ENCODE measurements around the gene CRYGD. TPM values are rescaled to one million over a fixed set of nuclear protein-coding genes. Genes with fewer than 3 reads are reported as not detected.

The CRYGD gene
- polyA plus RNA-seq, 3 donors = not detected

DNA sequence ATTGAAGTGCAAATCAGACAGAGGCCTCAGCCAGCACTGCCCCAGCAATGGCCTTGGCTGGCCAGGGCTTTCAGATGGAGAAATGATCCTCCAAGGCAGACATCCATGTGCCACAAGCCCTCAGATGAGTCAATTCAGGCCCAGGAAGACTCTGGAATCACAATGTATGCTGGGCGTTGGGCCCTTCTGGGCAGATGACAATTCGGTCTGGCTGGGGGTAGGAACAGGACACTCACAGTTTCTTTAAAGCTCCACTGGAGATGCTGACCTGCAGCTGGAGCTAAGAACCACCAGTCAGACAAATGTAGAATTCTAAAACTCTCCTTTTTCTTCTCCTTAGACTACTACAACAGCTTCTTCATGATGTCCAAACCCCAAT, 12.4 kb upstream of the CRYGD start:
- H3K4me1 Mint-ChIP-seq = peaks cover 7% of the 10 kb centered on the region
- Histone ChIP-seq H3K79me2 (ENCODE audit: insufficient read depth, low read length) (no peaks in the 10 kb centered on the region), H3K4me1 (ENCODE audit: control insufficient read depth in 1 of 2, insufficient read depth in 2 of 2, low read length in 2 of 2) (peaks cover 5 to 6% of the 10 kb centered on the region in 2 donors), H3K27ac (ENCODE audit: low read depth in 1 of 2, low read length in 2 of 2) (no peak overlapping the region), H2AFZ (ENCODE audit: insufficient read depth, low read depth, low read length, poor library complexity, severe bottlenecking) (no peak overlapping the region), H3K9ac (ENCODE audit: insufficient read depth, low read length, poor library complexity, severe bottlenecking) (no peak overlapping the region), H4K20me1 (ENCODE audit: insufficient read depth, low read length) (no peaks in the 10 kb centered on the region), H3K4me3 (replicated peaks in 1 of 3; ENCODE audit: low read depth in 2 of 3, low read length in 3 of 3) (no peak overlapping the region), H3K27me3 (ENCODE audit: control insufficient read depth in 2 of 2, insufficient read depth in 2 of 2, low read length in 2 of 2) (no peaks in the 10 kb centered on the region), H3K9me3 (replicated peaks in 1 of 2; ENCODE audit: control insufficient read depth in 1 of 2, insufficient read depth in 1 of 2, low read length in 2 of 2) (peaks cover 0 to 21% of the 10 kb centered on the region in 2 donors), H3K36me3 (replicated peaks in 1 of 2; ENCODE audit: control insufficient read depth in 1 of 2, insufficient read depth in 2 of 2, low read length in 2 of 2) (no peaks in the 10 kb centered on the region), H3K4me2 (replicated peaks; ENCODE audit: extremely low read depth, low read length, poor library complexity, severe bottlenecking) (no peak overlapping the region)
- WGBS (ENCODE audit: insufficient coverage) = 93% methylated on average over 2 of the region's 2 CpGs
- no peak overlapping the region for H3K4me3 Mint-ChIP-seq
- peaks cover 4 to 32% (median 19%) of the 10 kb centered on the region in 7 donors for H3K9me3 Mint-ChIP-seq
- no peak overlapping the region for H3K27ac Mint-ChIP-seq
- no peaks in the 10 kb centered on the region for H3K36me3 Mint-ChIP-seq
- TF ChIP-seq, protein P1, sequence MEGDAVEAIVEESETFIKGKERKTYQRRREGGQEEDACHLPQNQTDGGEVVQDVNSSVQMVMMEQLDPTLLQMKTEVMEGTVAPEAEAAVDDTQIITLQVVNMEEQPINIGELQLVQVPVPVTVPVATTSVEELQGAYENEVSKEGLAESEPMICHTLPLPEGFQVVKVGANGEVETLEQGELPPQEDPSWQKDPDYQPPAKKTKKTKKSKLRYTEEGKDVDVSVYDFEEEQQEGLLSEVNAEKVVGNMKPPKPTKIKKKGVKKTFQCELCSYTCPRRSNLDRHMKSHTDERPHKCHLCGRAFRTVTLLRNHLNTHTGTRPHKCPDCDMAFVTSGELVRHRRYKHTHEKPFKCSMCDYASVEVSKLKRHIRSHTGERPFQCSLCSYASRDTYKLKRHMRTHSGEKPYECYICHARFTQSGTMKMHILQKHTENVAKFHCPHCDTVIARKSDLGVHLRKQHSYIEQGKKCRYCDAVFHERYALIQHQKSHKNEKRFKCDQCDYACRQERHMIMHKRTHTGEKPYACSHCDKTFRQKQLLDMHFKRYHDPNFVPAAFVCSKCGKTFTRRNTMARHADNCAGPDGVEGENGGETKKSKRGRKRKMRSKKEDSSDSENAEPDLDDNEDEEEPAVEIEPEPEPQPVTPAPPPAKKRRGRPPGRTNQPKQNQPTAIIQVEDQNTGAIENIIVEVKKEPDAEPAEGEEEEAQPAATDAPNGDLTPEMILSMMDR (IDR thresholded peaks at IDR 0.05) = no peak
- intact Hi-C loops (cut with micrococcal nuclease) = no loop called here
- DNase-seq = no peak
- peaks cover 0 to 3% (median 0%) of the 10 kb centered on the region in 3 donors for H3K27me3 Mint-ChIP-seq (ENCODE audit: low read depth in 3 of 3)

DNA sequence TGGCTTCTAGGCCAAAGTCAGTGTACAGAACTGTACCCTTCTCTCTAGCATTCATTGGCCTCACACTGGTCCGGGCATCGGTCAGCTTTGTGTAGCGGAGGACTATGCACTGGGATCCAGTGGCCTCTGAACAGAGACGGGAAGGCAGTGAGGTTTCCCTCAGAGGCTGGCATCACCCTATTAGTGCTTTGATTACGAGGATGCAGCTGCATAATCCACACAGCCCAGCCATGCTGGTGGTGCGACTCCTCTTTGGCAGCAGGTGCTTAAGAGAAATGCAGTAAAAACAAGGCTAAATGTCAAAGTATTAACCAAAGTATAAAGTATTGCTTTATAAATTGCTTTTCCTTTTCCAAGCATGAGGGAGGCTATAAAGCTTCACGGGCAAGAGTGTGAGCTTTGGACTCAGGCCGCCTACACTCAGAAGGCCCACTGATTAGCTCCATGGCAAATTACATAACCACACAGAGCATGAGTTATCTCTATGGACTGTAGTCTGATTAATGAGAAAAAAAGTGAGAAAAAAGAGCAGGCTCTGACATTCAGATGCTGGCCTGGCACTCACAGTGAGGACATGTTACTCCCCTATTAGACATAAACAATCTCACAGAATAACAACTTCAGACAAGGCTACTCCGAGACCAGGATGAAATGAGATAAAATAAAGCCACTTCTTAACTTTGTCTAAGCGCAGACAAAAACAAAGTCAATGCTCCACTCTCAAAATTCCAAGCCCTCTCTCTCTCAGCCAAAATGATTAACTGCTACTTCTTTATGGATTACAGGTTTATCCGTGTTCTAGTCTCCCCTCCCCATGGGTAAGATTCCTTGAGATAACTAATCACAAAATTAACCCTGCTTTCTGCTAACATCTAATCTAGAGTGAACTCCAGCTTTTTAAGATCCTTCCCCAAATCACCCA, 11.7 kb upstream of the CRYGD start:
- Mint-ChIP-seq H3K27ac (no peak overlapping the region), H3K4me3 (no peak overlapping the region), H3K27me3 (ENCODE audit: low read depth in 3 of 3) (peaks cover 0 to 3% (median 0%) of the 10 kb centered on the region in 3 donors), H3K36me3 (no peaks in the 10 kb centered on the region), H3K9me3 (peaks cover 4 to 32% (median 19%) of the 10 kb centered on the region in 7 donors), H3K4me1 (peaks cover 7% of the 10 kb centered on the region)
- no peak for DNase-seq
- intact Hi-C loops (cut with micrococcal nuclease) = no loop called here
- H3K36me3 ChIP-seq (replicated peaks in 1 of 2; ENCODE audit: control insufficient read depth in 1 of 2, insufficient read depth in 2 of 2, low read length in 2 of 2) = no peaks in the 10 kb centered on the region
- H2AFZ ChIP-seq (ENCODE audit: insufficient read depth, low read depth, low read length, poor library complexity, severe bottlenecking) = no peak overlapping the region
- H3K4me3 ChIP-seq (replicated peaks in 1 of 3; ENCODE audit: low read depth in 2 of 3, low read length in 3 of 3) = no peak overlapping the region
- H3K4me2 ChIP-seq (replicated peaks; ENCODE audit: extremely low read depth, low read length, poor library complexity, severe bottlenecking) = no peak overlapping the region
- peaks cover 5 to 6% of the 10 kb centered on the region in 2 donors for H3K4me1 ChIP-seq (ENCODE audit: control insufficient read depth in 1 of 2, insufficient read depth in 2 of 2, low read length in 2 of 2)
- 90% methylated on average over 6 of the region's 11 CpGs for WGBS (ENCODE audit: insufficient coverage)
- H3K27ac ChIP-seq (ENCODE audit: low read depth in 1 of 2, low read length in 2 of 2) = no peak overlapping the region
- H4K20me1 ChIP-seq (ENCODE audit: insufficient read depth, low read length) = no peaks in the 10 kb centered on the region
- H3K9me3 ChIP-seq (replicated peaks in 1 of 2; ENCODE audit: control insufficient read depth in 1 of 2, insufficient read depth in 1 of 2, low read length in 2 of 2) = peaks cover 0 to 21% of the 10 kb centered on the region in 2 donors
- H3K9ac ChIP-seq (ENCODE audit: insufficient read depth, low read length, poor library complexity, severe bottlenecking) = no peak overlapping the region
- no peaks in the 10 kb centered on the region for H3K79me2 ChIP-seq (ENCODE audit: insufficient read depth, low read length)
- TF ChIP-seq, protein P1 (IDR thresholded peaks at IDR 0.05) = no peak
- H3K27me3 ChIP-seq (ENCODE audit: control insufficient read depth in 2 of 2, insufficient read depth in 2 of 2, low read length in 2 of 2) = no peaks in the 10 kb centered on the region
